WERI-Rb-1 (cell line): ENCODE measurements around the gene EXOC8.
"Not testable (repeated sequence)": the region's sequence is repeated elsewhere in the genome, so short reads cannot be mapped to it uniquely, and the experiment has no call there.

ENCODE experiments used
- DNase-seq: peaks from one replicate; pipeline ENCODE4 v3.0.0-alpha.2; 2020
- H3K27ac ChIP-seq: fragments of 250-450 bp; sonication (Bioruptor Pico); 2 replicates; pipeline ENCODE4 v1.5.1; 2020; ENCODE audit warnings: mild to moderate bottlenecking, moderate library complexity
- H3K27me3 ChIP-seq: fragments of 250-450 bp; sonication (Bioruptor Pico); 2 replicates; pipeline ENCODE4 v1.5.1; 2021; ENCODE audit warnings: mild to moderate bottlenecking, low read depth, moderate library complexity; ENCODE audit not compliant: insufficient read depth, severe bottlenecking
- H3K36me3 ChIP-seq: fragments of 250-450 bp; sonication (Bioruptor Pico); 2 replicates; pipeline ENCODE4 v1.5.1; 2020; ENCODE audit warnings: mild to moderate bottlenecking, moderate library complexity
- H3K4me3 ChIP-seq: 2 replicates; pipeline ENCODE4 v1.5.1; 2011; ENCODE audit warnings: low read depth, mild to moderate bottlenecking, control low read depth, low read length
- H3K9me3 ChIP-seq: fragments of 250-450 bp; sonication (Bioruptor Pico); 2 replicates; pipeline ENCODE4 v1.5.1; 2021; ENCODE audit warnings: mild to moderate bottlenecking, moderate library complexity; ENCODE audit not compliant: severe bottlenecking
- TF ChIP-seq, protein P1 (sequence below): IDR thresholded peaks from 2 replicates; pipeline ENCODE4 v1.5.1; 2011; ENCODE audit warnings: low read depth, mild to moderate bottlenecking, control low read depth, inconsistent platforms, low read length

Gene EXOC8

DNA sequence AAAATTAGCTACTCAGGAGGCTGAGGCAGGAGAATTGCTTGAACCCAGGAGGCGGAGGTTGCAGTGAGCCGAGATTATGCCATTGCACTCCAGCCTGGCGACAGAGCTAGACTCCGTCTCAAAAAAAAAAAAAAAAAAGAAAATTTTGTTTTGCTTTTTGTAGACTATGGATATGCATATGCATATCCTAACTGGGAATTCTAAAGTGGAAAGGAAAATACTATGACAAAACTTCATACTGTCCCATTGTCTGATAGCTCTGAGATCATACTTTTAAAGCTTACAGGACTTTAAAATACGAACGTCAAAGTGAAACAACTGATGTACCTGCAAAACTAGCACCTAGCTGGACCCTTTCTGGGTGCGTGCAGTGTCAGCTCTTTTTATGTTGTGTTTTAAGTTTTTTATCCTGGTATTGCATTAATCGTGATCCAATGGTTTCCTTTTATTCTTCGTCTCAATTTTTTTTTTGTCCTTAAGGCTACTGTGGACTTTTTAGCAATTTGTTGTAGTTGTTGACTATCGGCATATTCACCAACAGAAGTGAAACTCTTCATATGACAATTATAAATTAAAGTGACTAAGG lies 19.6 kb upstream of the EXOC8 start:
- H3K36me3 ChIP-seq, result peaks cover 10% of the 10 kb centered on the region
- no peak overlapping the region for H3K4me3 ChIP-seq
- DNase-seq, result no peak
- TF ChIP-seq, protein P1, sequence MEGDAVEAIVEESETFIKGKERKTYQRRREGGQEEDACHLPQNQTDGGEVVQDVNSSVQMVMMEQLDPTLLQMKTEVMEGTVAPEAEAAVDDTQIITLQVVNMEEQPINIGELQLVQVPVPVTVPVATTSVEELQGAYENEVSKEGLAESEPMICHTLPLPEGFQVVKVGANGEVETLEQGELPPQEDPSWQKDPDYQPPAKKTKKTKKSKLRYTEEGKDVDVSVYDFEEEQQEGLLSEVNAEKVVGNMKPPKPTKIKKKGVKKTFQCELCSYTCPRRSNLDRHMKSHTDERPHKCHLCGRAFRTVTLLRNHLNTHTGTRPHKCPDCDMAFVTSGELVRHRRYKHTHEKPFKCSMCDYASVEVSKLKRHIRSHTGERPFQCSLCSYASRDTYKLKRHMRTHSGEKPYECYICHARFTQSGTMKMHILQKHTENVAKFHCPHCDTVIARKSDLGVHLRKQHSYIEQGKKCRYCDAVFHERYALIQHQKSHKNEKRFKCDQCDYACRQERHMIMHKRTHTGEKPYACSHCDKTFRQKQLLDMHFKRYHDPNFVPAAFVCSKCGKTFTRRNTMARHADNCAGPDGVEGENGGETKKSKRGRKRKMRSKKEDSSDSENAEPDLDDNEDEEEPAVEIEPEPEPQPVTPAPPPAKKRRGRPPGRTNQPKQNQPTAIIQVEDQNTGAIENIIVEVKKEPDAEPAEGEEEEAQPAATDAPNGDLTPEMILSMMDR, result no peak
- H3K27me3 ChIP-seq, result no peaks in the 10 kb centered on the region
- H3K9me3 ChIP-seq, result no peaks in the 10 kb centered on the region
- H3K27ac ChIP-seq, result no peak overlapping the region

DNA sequence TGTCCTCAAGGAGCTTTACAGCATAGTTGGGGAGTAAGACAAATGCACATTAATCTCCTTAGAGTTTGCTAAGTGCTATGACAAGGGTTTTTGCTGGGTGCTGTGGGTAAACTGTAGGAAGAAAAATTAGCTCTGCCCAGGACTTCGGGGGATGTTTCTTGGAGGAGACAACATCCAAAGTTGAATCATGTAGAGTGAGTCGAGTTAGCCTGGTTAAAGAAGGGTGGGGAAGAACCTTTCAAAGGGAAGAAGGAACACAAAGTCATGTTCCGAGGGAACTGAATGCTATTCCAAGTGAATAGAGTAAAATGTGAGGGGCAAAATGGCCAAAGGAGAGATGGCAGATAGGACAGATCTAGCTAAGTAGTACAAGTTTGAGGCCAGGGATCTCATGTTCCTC lies 17.5 kb upstream of the EXOC8 start:
- H3K4me3 ChIP-seq, result no peak overlapping the region
- H3K36me3 ChIP-seq, result peaks cover 24% of the 10 kb centered on the region
- no peaks in the 10 kb centered on the region for H3K9me3 ChIP-seq
- no peak for DNase-seq
- TF ChIP-seq, protein P1, result no peak
- H3K27me3 ChIP-seq, result no peaks in the 10 kb centered on the region
- no peak overlapping the region for H3K27ac ChIP-seq

DNA sequence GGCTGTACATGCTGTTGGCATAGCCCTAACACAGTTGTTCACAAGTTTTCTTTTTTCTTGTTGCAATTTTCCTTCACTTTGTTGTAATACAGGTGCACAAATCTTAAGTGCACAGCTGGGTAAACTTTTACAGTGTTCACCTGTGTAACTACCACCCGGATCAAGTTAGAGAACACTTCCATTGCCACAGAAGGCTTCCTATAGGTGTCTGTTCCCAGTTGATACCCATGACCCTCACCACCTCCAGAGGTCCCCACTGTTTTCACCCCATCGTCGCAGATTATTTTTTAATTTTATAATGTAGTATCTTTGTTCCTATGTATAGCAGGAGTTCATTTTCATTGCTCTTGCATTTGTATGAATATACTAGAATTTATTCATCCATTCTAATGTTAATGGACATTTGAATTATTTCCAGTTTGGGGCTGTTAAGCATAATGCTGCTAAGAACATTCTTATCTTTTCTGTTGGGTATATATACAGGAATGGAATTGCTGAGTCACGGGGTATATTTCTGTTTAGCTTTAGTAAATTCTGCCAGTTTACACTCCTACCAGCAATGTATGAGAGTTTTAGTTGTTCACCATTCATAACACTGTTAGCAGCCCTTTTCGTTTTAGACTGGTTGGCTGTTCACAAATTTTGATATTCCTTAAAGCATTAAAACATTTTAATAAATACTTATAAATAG lies 16.8 kb upstream of the EXOC8 start:
- TF ChIP-seq, protein P1, result no peak
- H3K4me3 ChIP-seq, result no peak overlapping the region
- DNase-seq, result no peak
- no peaks in the 10 kb centered on the region for H3K27me3 ChIP-seq
- H3K27ac ChIP-seq, result no peak overlapping the region
- no peaks in the 10 kb centered on the region for H3K9me3 ChIP-seq
- H3K36me3 ChIP-seq, result peaks cover 31% of the 10 kb centered on the region

DNA sequence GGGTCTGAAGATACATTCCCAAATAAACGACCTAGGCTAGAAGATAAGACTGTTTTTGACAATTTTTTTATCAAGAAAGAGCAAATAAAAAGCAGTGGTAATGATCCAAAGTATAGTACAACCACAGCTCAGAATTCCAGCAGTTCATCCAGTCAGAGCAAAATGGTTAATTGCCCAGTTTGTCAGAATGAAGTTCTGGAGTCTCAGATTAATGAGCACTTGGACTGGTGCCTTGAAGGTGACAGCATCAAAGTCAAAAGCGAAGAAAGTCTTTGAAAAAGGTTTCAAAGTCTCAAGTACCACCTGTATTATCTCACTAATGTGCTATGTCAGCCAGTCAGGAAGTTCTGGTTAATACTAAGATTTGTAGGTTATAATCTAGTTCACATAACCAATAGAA lies 15.4 kb upstream of the EXOC8 start:
- H3K4me3 ChIP-seq, result no peak overlapping the region
- no peaks in the 10 kb centered on the region for H3K9me3 ChIP-seq
- no peak for DNase-seq
- no peaks in the 10 kb centered on the region for H3K27me3 ChIP-seq
- no peak overlapping the region for H3K27ac ChIP-seq
- TF ChIP-seq, protein P1, result no peak
- H3K36me3 ChIP-seq, result peaks cover 38% of the 10 kb centered on the region

DNA sequence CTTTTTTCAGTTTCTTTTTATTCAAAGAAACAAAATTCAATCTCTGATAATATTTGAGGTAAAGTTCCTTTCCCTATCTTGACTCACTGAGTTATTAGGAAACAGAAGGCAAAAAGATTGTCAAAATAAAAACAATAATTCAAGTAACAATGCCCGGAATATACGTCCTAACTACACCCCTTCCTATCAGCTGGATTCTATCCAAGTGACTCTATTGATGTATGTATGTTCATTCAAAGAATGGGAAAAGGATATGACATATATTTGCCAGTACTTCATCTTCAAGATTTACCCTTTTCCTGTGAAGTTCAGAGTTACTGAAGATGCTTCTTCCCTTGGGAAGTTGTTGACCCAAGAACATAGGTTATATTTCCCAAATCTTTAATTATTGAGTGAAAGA lies 14.2 kb upstream of the EXOC8 start:
- H3K9me3 ChIP-seq, result no peaks in the 10 kb centered on the region
- TF ChIP-seq, protein P1, result no peak
- no peak for DNase-seq
- H3K27me3 ChIP-seq, result no peaks in the 10 kb centered on the region
- no peak overlapping the region for H3K4me3 ChIP-seq
- H3K27ac ChIP-seq, result no peak overlapping the region
- H3K36me3 ChIP-seq, result peaks cover 45% of the 10 kb centered on the region

DNA sequence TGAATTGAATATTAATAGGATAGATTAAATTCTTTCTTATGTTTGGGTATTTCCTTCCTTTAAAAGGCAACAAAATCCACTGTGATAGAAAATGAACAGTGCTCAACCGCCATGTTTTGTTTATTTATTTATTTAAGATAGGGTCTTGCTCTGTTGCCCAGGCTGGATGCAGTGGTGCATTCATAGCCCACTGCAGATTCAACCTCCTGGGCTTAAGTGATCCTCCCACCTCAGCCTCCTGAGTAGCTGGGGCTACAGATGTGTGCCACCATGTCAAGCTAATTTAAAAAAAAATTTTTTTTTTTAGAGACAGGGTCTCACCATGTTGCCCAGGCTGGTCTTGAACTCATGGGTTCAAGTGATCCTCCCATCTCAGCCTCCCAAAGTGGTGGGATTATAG lies 11.2 kb upstream of the EXOC8 start:
- H3K27me3 ChIP-seq, H3K9me3 ChIP-seq, H3K4me3 ChIP-seq, H3K27ac ChIP-seq, DNase-seq: not testable (repeated sequence)
- H3K36me3 ChIP-seq, result peaks cover 49% of the 10 kb centered on the region
